SK-N-SH (cell line): ENCODE results near the gene PIR.

Experiments
- CHD2 ChIP-seq: fragments of 150-350 bp; IDR thresholded peaks from 2 replicates; pipeline ENCODE4 v1.6.1; 2018; ENCODE audit warnings: low read length; ENCODE audit not compliant: partially characterized antibody
- EP300 ChIP-seq, 2 experiments: IDR thresholded peaks; 2 replicates each; pipeline versions ENCODE4 v1.4.0 to v1.6.1; 2012; ENCODE audit warnings: borderline replicate concordance in 1 of 2, low read depth in 1 of 2, low read length in 1 of 2
- FOXM1 ChIP-seq: IDR thresholded peaks from 2 replicates; pipeline ENCODE4 v1.4.0; 2012; ENCODE audit warnings: low read depth, mild to moderate bottlenecking
- GABPA ChIP-seq: IDR thresholded peaks from 2 replicates; pipeline ENCODE4 v1.4.0; 2012; ENCODE audit warnings: low read depth, mild to moderate bottlenecking
- GATA2 ChIP-seq: sonication (generic); formaldehyde crosslinking; IDR thresholded peaks from 2 replicates; pipeline ENCODE4 v1.5.0; 2020; ENCODE audit warnings: mild to moderate bottlenecking, missing genetic modification reagents
- MXI1 ChIP-seq: IDR thresholded peaks from 2 replicates; pipeline ENCODE4 v1.6.1; 2012; ENCODE audit warnings: mild to moderate bottlenecking, low read depth, low read length, improper control_type of control experiment
- NFIC ChIP-seq: IDR thresholded peaks from 2 replicates; pipeline ENCODE4 v1.4.0; 2012; ENCODE audit warnings: borderline replicate concordance
- POLR2AphosphoS5 ChIP-seq: IDR thresholded peaks from 2 replicates; pipeline ENCODE4 v1.6.1; 2012; ENCODE audit warnings: low read depth, low read length
- RFX5 ChIP-seq: IDR thresholded peaks from 2 replicates; pipeline ENCODE4 v1.6.1; 2012; ENCODE audit warnings: mild to moderate bottlenecking, improper control_type of control experiment, low read length
- SMC3 ChIP-seq: IDR thresholded peaks from 2 replicates; pipeline ENCODE4 v1.6.1; 2012; ENCODE audit warnings: low read depth, low read length, improper control_type of control experiment
- YY1 ChIP-seq: IDR thresholded peaks from 2 replicates; pipeline ENCODE4 v1.4.0; 2012; ENCODE audit warnings: low read depth, mild to moderate bottlenecking
- TF ChIP-seq, protein P1 (sequence below): fragments of 200-600 bp; sonication (generic); IDR thresholded peaks from 2 replicates; pipeline ENCODE4 v1.6.1; 2017; ENCODE audit warnings: antibody characterized with exemption, mild to moderate bottlenecking, moderate library complexity
- TF ChIP-seq, protein P2 (sequence below): IDR thresholded peaks from 2 replicates; pipeline ENCODE4 v1.4.0; 2012; ENCODE audit warnings: low read depth
- TF ChIP-seq, protein P3 (sequence below): fragments of 150-350 bp; IDR thresholded peaks from 2 replicates; pipeline ENCODE4 v1.6.1; 2017; ENCODE audit warnings: antibody characterized with exemption, low read length, low read depth, borderline replicate concordance

DNA sequence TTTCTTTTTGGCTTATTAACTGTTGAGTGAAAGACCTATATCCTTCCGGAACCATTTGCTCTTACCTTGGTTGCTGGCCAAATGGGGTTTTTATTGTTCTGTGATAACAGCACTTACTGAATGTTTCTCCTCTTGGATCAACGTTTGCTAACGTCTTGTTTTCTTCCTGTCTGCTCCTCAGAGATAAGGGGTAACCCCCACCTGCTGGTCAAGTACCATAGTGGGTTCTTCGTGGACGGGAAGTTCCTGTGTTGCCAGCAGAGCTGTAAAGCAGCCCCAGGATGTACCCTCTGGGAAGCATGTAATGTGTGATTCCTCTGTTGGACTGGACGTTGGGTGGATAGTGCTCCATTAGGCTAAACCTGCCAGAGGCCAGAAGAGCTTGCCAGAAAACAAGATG, 22.8 kb upstream of the PIR start:
- TF ChIP-seq MXI1 (no peak), RFX5 (no peak), NFIC (no peak), EP300 (IDR thresholded peaks at IDR 0.05; ENCODE audit: borderline replicate concordance in 1 of 2, low read depth in 1 of 2, low read length in 1 of 2) (no peak), POLR2AphosphoS5 (no peak), FOXM1 (no peak), SMC3 (no peak), YY1 (no peak), GATA2 (CRISPR knock-in tag) (no peak), CHD2 (no peak), GABPA (no peak)
- TF ChIP-seq, protein P1, sequence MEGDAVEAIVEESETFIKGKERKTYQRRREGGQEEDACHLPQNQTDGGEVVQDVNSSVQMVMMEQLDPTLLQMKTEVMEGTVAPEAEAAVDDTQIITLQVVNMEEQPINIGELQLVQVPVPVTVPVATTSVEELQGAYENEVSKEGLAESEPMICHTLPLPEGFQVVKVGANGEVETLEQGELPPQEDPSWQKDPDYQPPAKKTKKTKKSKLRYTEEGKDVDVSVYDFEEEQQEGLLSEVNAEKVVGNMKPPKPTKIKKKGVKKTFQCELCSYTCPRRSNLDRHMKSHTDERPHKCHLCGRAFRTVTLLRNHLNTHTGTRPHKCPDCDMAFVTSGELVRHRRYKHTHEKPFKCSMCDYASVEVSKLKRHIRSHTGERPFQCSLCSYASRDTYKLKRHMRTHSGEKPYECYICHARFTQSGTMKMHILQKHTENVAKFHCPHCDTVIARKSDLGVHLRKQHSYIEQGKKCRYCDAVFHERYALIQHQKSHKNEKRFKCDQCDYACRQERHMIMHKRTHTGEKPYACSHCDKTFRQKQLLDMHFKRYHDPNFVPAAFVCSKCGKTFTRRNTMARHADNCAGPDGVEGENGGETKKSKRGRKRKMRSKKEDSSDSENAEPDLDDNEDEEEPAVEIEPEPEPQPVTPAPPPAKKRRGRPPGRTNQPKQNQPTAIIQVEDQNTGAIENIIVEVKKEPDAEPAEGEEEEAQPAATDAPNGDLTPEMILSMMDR, result no peak
- TF ChIP-seq, protein P2, sequence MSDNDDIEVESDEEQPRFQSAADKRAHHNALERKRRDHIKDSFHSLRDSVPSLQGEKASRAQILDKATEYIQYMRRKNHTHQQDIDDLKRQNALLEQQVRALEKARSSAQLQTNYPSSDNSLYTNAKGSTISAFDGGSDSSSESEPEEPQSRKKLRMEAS, result no peak
- TF ChIP-seq, protein P3, sequence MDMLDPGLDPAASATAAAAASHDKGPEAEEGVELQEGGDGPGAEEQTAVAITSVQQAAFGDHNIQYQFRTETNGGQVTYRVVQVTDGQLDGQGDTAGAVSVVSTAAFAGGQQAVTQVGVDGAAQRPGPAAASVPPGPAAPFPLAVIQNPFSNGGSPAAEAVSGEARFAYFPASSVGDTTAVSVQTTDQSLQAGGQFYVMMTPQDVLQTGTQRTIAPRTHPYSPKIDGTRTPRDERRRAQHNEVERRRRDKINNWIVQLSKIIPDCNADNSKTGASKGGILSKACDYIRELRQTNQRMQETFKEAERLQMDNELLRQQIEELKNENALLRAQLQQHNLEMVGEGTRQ, result no peak
